AG04449 (cell line): ENCODE measurements around the gene KCNJ9.
"Not testable (repeated sequence)": the region's sequence is repeated elsewhere in the genome, so short reads cannot be mapped to it uniquely, and the experiment has no call there.

Experiments
- CTCF ChIA-PET: fragments of 350-600 bp; formaldehyde crosslinking; extraction: SDS; loops from one replicate; lab custom pipeline; 2021; ENCODE audit warnings: antibody characterized with exemption; lab: Yijun Ruan, JAX
- POLR2A ChIA-PET: fragments of 400-600, 350-600 bp; formaldehyde crosslinking; extraction: SDS; loops from one replicate; lab custom pipeline; 2020; ENCODE audit warnings: antibody characterized with exemption, inconsistent platforms; lab: Yijun Ruan, JAX
- DNase-seq: peaks from one replicate; pipeline ENCODE4 v3.0.0-alpha.2; 2010; ENCODE audit warnings: low read depth, low spot score
- H3K4me3 ChIP-seq: 2 replicates; pipeline ENCODE4 v1.5.1; 2011; ENCODE audit warnings: low read depth, mild to moderate bottlenecking, control low read depth, low read length
- TF ChIP-seq, protein P1 (sequence below): IDR thresholded peaks from one replicate; pipeline ENCODE4 v1.5.1; 2011; ENCODE audit warnings: mild to moderate bottlenecking, moderate library complexity, low read length, control low read depth, inconsistent platforms; ENCODE audit not compliant: insufficient read depth; ENCODE audit errors: missing control alignments

Gene KCNJ9

DNA sequence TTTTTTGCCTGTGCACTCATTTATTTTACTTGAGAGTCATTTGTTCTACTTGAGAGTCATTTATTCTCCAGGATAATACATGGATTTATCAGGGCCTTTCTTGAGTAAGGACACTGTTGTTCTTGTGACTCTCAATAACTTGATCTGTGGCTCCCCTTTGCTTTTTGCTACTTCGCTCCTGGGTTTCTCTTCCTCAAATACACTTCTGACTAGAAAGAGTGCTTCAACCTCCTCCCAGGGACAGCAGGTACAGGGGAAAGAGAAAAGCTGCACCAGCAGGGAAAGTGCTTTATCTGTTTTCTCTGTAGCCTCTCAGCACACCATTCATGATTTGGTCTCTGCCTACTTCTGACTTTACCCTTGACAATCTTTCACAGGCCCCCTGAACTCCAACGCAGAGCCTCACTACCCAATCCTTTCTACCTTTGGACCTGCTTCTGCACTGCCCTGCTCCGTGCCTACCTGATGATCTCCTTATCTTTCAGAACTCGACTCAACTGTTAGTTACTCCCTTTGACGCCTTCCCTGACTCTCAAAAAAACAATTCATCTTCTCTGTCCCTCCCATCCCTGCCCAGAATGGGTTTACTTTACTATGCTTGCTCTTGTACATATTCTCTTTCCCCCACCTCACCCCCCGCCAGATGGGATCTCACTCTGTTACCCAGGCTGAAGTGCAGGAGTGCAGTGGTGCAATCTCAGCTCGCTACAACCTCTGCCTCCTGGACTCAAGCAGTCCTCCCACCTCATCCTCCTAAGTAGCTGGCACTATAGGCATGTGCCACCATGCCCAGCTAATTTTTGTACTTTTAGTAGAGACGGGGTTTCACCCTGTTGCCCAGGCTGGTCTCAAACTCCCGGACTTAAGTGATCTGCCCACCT, 34.0 kb upstream of the KCNJ9 start:
- ChIA-PET POLR2A (no interaction called here), CTCF (interaction anchor here (0.7 to 5.5 kb wide), 15 partner anchors 8 to 205 kb away, joined by 3 to 94 read pairs (median 15); partner anchors contain the start of genes KCNJ9 and PIGM)
- DNase-seq: no peak
- TF ChIP-seq, protein P1, sequence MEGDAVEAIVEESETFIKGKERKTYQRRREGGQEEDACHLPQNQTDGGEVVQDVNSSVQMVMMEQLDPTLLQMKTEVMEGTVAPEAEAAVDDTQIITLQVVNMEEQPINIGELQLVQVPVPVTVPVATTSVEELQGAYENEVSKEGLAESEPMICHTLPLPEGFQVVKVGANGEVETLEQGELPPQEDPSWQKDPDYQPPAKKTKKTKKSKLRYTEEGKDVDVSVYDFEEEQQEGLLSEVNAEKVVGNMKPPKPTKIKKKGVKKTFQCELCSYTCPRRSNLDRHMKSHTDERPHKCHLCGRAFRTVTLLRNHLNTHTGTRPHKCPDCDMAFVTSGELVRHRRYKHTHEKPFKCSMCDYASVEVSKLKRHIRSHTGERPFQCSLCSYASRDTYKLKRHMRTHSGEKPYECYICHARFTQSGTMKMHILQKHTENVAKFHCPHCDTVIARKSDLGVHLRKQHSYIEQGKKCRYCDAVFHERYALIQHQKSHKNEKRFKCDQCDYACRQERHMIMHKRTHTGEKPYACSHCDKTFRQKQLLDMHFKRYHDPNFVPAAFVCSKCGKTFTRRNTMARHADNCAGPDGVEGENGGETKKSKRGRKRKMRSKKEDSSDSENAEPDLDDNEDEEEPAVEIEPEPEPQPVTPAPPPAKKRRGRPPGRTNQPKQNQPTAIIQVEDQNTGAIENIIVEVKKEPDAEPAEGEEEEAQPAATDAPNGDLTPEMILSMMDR: no peak
- H3K4me3 ChIP-seq: peak overlapping the region; percentile 15; the same call in 1 of the 2 replicates

DNA sequence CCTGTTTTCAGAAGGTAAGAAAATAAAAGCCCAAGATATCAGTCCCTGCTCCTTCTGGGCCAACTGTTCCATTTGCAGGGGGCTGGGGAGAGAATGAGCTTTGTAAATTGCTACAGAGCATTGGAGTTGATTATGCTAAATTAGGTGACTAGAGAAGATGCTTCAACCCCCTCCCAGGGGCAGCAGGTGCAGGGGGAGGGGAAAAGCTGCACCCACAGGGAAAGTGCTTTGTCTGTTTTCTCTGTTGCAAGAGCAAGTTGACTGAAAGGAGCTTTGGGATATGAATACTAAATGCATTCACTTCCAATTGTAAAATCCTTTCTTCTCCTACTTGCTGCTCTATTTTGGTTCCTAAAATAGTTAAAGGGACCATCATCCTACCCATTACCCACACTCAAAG, 33.0 kb upstream of the KCNJ9 start:
- ChIA-PET POLR2A (no interaction called here), CTCF (interaction anchor here (0.8 to 5.5 kb wide), 7 partner anchors 8 to 171 kb away, joined by 3 to 94 read pairs (median 41); partner anchors contain the start of gene KCNJ9)
- no peak overlapping the region for H3K4me3 ChIP-seq
- TF ChIP-seq, protein P1: no peak
- no peak for DNase-seq

DNA sequence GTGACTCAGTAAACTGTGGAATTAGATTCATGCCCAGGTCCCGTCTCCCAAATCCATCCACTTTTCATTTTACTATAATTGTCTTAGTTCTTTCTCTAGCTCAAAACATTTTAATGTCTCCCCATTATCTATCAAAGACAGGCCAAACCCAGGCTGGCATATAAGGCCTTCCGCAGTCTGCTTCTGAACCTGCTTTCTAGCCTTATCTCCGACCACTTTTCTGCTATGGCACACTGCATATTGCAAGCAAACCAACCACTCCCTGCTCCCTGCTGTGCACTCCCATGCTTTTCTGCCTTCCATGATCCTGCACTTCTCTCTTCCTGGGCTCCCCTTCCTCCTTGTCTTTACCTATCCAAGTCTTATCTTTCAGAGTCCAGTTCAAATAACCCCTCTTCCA, 32.2 kb upstream of the KCNJ9 start:
- no peak for DNase-seq
- CTCF ChIA-PET: interaction anchor here (0.8 to 5.5 kb wide), 5 partner anchors 7 to 36 kb away, joined by 3 to 94 read pairs (median 41); partner anchors contain the start of gene KCNJ9
- TF ChIP-seq, protein P1: no peak
- no peak overlapping the region for H3K4me3 ChIP-seq
- POLR2A ChIA-PET: no interaction called here

DNA sequence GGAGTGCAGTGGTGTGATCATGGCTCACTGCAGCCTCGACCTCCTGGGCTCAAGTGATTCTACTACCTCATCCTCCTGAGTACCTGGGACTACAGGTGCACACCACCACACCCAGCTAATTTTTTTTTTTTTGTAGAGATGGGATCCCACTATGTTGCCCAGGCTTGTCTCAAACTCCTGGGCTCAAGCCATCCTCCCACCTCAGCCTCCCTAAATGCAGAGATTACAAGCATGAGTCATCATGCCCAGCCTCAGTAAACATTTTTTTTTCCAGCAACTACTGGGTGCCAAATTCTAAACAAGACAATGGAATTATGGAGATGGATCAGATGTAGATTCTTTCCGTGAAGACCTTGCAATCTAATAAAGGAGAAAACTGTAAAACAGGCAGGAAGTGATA, 31.2 kb upstream of the KCNJ9 start:
- not testable (repeated sequence) for DNase-seq, H3K4me3 ChIP-seq
- CTCF ChIA-PET: interaction anchor here (0.7 to 1.8 kb wide), 5 partner anchors 8 to 202 kb away, joined by 3 to 6 read pairs (median 4); no protein-coding TSS in a partner anchor
- POLR2A ChIA-PET: interaction anchor here (0.7 kb wide), 1 partner anchor 41 kb away, joined by 3 read pairs; no protein-coding TSS in a partner anchor

DNA sequence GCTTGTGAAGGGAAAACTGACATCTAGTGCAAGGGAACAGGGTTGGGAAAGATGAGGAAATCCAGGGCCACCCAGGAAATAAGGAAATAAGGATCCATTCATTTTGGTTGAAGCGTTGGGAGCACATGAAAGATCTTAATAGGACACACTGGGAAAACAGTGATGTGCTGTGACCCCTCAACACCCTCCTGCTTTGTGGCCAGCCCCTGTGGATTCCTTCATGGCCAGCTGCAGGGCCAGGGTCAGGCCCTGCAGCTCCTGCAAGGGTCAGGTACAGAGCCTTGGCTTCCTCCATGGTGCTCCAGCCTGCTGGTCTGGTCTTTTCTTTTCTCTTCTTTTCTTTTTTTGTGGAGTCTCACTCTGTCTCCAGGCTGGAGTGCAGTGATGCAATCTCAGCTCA, 30.7 kb upstream of the KCNJ9 start:
- DNase-seq: no peak
- TF ChIP-seq, protein P1: no peak
- POLR2A ChIA-PET: interaction anchor here (0.7 kb wide), 1 partner anchor 41 kb away, joined by 3 read pairs; no protein-coding TSS in a partner anchor
- CTCF ChIA-PET: interaction anchor here (1.0 to 1.8 kb wide), 3 partner anchors 17 to 202 kb away, joined by 4 to 6 read pairs (median 5); no protein-coding TSS in a partner anchor
- no peak overlapping the region for H3K4me3 ChIP-seq

DNA sequence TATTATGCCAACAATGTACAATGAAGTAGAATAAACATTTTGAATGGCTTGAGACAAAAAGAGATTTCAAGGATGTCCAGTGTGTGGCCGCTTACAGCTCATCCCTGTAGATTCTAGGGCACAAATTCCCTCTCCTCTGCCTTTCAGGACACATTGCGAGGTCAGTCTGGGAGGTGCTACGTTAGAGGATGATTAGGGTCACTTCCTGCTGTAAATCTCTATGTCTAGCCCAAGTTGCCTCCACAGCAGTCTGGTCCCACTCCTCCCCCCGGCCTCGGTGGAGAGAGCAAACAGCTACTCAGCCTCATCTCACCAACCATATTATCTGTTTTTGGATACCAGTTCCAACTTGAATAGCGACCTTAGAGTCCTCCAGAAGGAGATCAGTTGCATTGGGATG, 28.4 kb upstream of the KCNJ9 start:
- DNase-seq: no peak
- TF ChIP-seq, protein P1: no peak
- POLR2A ChIA-PET: no interaction called here
- H3K4me3 ChIP-seq: no peak overlapping the region
- CTCF ChIA-PET: interaction anchor here (1.5 to 3.3 kb wide), 3 partner anchors 9 to 32 kb away, joined by 3 to 13 read pairs (median 11); no protein-coding TSS in a partner anchor
